Endothelial cell of umbilical vein (primary cell): Measurements from ENCODE around the gene TENT4A. TPM values are rescaled to one million over a fixed set of nuclear protein-coding genes. Genes with fewer than 3 reads are reported as not detected.

Source experiments
- BruUV-seq: library from RNA; stranded (reverse); fragments of 400-500 nt; replicated peaks from 2 replicates; lab custom pipeline; 2021; lab: Mats Ljungman, UMichigan
- CTCF ChIA-PET: fragments of 300-600, 350-600 bp; sonication (Branson Sonifier 250); formaldehyde crosslinking; loops from one replicate; lab custom pipeline; 2021; ENCODE audit warnings: antibody characterized with exemption, inconsistent platforms; lab: Charles Lee
- POLR2A ChIA-PET: fragments of 300-600, 350-600 bp; sonication (Branson Sonifier 250); formaldehyde crosslinking; loops from one replicate; lab custom pipeline; 2021; ENCODE audit warnings: antibody characterized with exemption, inconsistent platforms; lab: Charles Lee
- DNase-seq: peaks from one replicate; pipeline ENCODE4 v3.0.0-alpha.2; 2011; ENCODE audit warnings: low read depth, low spot score
- FAIRE-seq: peaks from 2 replicates; lab custom pipeline; 2011; peaks lifted over from hg19 to GRCh38; lab: Jason Lieb, UNC
- H2AFZ ChIP-seq: 2 replicates; pipeline ENCODE4 v1.6.0; 2012; ENCODE audit warnings: low read depth, low read length, control low read depth, inconsistent platforms
- H3K27ac ChIP-seq: 2 replicates; pipeline ENCODE4 v1.5.1; 2011; ENCODE audit warnings: low read depth, mild to moderate bottlenecking, control low read depth, low read length, moderate library complexity; ENCODE audit not compliant: insufficient read depth
- H3K27me3 ChIP-seq, 2 experiments: 2 replicates each; pipeline versions ENCODE4 v1.6.0 to v1.6.1; 2011; ENCODE audit warnings: low read length in 2 of 2, mixed read lengths in 1 of 2; ENCODE audit not compliant: control insufficient read depth in 2 of 2, insufficient read depth in 2 of 2
- H3K36me3 ChIP-seq, 2 experiments: 2 replicates in 1 of 2; 3 replicates in 1 of 2; pipeline ENCODE4 v1.5.1; 2011; ENCODE audit warnings: low read length in 2 of 2, mild to moderate bottlenecking in 1 of 2, moderate library complexity in 1 of 2; ENCODE audit not compliant: control insufficient read depth in 2 of 2, insufficient read depth in 2 of 2; ENCODE audit errors: extremely low read depth in 1 of 2
- H3K4me1 ChIP-seq: 3 replicates; pipeline ENCODE4 v1.5.1; 2011; ENCODE audit warnings: mild to moderate bottlenecking, low read length; ENCODE audit not compliant: control insufficient read depth, insufficient read depth; ENCODE audit errors: extremely low read depth
- H3K4me2 ChIP-seq: 2 replicates; pipeline ENCODE4 v1.6.1; 2011; ENCODE audit warnings: low read length, control low read depth, mixed read lengths; ENCODE audit not compliant: insufficient read depth
- H3K4me3 ChIP-seq, 3 experiments: fragments of 200-600 bp in 1 of 3; sonication (generic), shearing (Covaris generic) in 1 of 3; replicated peaks in 1 of 3; 2 replicates each; pipeline ENCODE4 v1.5.1; 2011 to 2016; ENCODE audit warnings: control low read depth in 3 of 3, low read length in 3 of 3, mild to moderate bottlenecking in 2 of 3, inconsistent platforms in 1 of 3, low read depth in 1 of 3, moderate library complexity in 1 of 3; ENCODE audit not compliant: insufficient read depth in 1 of 3
- H3K79me2 ChIP-seq: 2 replicates; pipeline ENCODE4 v1.6.0; 2012; ENCODE audit warnings: low read length, inconsistent platforms; ENCODE audit not compliant: control insufficient read depth, insufficient read depth
- H3K9ac ChIP-seq: replicated peaks from 2 replicates; pipeline ENCODE3; 2011; ENCODE audit warnings: low read length, control low read depth; ENCODE audit not compliant: insufficient read depth; ENCODE audit errors: extremely low read depth
- H3K9me1 ChIP-seq: replicated peaks from 3 replicates; pipeline ENCODE4 v1.6.0; 2011; ENCODE audit warnings: mild to moderate bottlenecking, low read length; ENCODE audit not compliant: control insufficient read depth, insufficient read depth; ENCODE audit errors: extremely low read depth
- H3K9me3 ChIP-seq: replicated peaks from 2 replicates; pipeline ENCODE4 v1.5.1; 2012; ENCODE audit warnings: low read length, inconsistent platforms; ENCODE audit not compliant: control insufficient read depth, insufficient read depth
- H4K20me1 ChIP-seq: replicated peaks from 2 replicates; pipeline ENCODE3; 2011; ENCODE audit warnings: mild to moderate bottlenecking, low read length; ENCODE audit not compliant: control insufficient read depth, insufficient read depth; ENCODE audit errors: extremely low read depth
- CTCF ChIP-seq, 2 donors: IDR thresholded peaks; 1 replicate in 1 of 2; 2 replicates in 1 of 2; pipeline ENCODE4 v1.5.1; 2011; ENCODE audit warnings: low read length in 2 of 2, mild to moderate bottlenecking in 2 of 2, moderate library complexity in 2 of 2, control low read depth in 1 of 2, inconsistent platforms in 1 of 2, low read depth in 1 of 2; ENCODE audit not compliant: insufficient read depth in 1 of 2; ENCODE audit errors: extremely low read depth in 1 of 2
- EZH2 ChIP-seq: IDR thresholded peaks from 2 replicates; pipeline ENCODE4 v1.6.1; 2012; ENCODE audit warnings: borderline replicate concordance, low read depth, mild to moderate bottlenecking, moderate library complexity, low read length, inconsistent platforms; ENCODE audit not compliant: severe bottlenecking
- FOS ChIP-seq: IDR thresholded peaks from 2 replicates; pipeline ENCODE4 v1.6.1; 2011; ENCODE audit warnings: mild to moderate bottlenecking, low read length, moderate library complexity, borderline replicate concordance; ENCODE audit not compliant: insufficient read depth
- GATA2 ChIP-seq: IDR thresholded peaks from 2 replicates; pipeline ENCODE4 v1.7.0; 2011; ENCODE audit warnings: low read depth, mild to moderate bottlenecking, moderate library complexity, mixed read lengths, low read length; ENCODE audit not compliant: insufficient read length, insufficient read depth
- JUN ChIP-seq: IDR thresholded peaks from 2 replicates; pipeline ENCODE4 v1.6.1; 2011; ENCODE audit warnings: borderline replicate concordance, low read depth; ENCODE audit not compliant: insufficient read length, insufficient read depth
- MAX ChIP-seq: IDR thresholded peaks from 2 replicates; pipeline ENCODE4 v1.6.1; 2011; ENCODE audit not compliant: insufficient read depth, insufficient read length
- MYC ChIP-seq: IDR thresholded peaks from one replicate; pipeline ENCODE4 v1.6.1; 2011; ENCODE audit warnings: mild to moderate bottlenecking, low read depth, low read length
- POLR2A ChIP-seq: IDR thresholded peaks from 2 replicates; pipeline ENCODE4 v1.6.1; 2012; ENCODE audit warnings: low read depth, mild to moderate bottlenecking, control low read depth, low read length
- POLR2AphosphoS5 ChIP-seq: IDR thresholded peaks from 2 replicates; pipeline ENCODE4 v1.6.1; 2012; ENCODE audit warnings: low read depth, mild to moderate bottlenecking, control low read depth, low read length, moderate library complexity; ENCODE audit not compliant: insufficient read depth
- dilution Hi-C: fragments of 300-500 bp; cut with MboI; formaldehyde crosslinking; loops from one replicate; pipeline ENCODE4 v1.15.0; 2019; ENCODE audit warnings: low sequenced_read_pairs; ENCODE audit not compliant: extremely low pct_ligation_motif_present
- intact Hi-C: fragments of 100-400 bp; cut with micrococcal nuclease; formaldehyde crosslinking; loops from one replicate; pipeline ENCODE4 v1.10.0; 2022
- polyA plus RNA-seq, 4 experiments: library from polyadenylated mRNA; depleted of rRNA in 3 of 4; stranded (reverse) in 3 of 4; unstranded in 1 of 4; fragments of >200 nt; gene quantifications; 2 replicates each; pipeline versions ENCODE4 v1.2.1 to v1.2.3, GENCODE V29; 2011 to 2012; ENCODE audit warnings: missing spikeins in 1 of 4
- total RNA-seq: library from RNA; stranded (reverse); gene quantifications from 2 replicates; pipeline ENCODE4 v1.2.3, GENCODE V29; 2021

TENT4A gene
- total and polyA plus RNA-seq, 2 donors (not counting 3 experiments of a cell fraction or from before 2014, with no cell fraction given) = 10.2 to 35.4 TPM

GRCh38 chr5:6683241-6683640 lies 30.0 kb upstream of the TENT4A start:
- H3K27me3 ChIP-seq = no peaks in the 10 kb centered on the region
- H2AFZ ChIP-seq = no peak overlapping the region
- no peak overlapping the region for H3K9ac ChIP-seq
- no peak overlapping the region for H3K4me3 ChIP-seq
- no TSS peak for BruUV-seq
- no peak overlapping the region for H3K27ac ChIP-seq
- no peaks in the 10 kb centered on the region for H3K9me3 ChIP-seq
- no peaks in the 10 kb centered on the region for H4K20me1 ChIP-seq
- H3K4me1 ChIP-seq = no peaks in the 10 kb centered on the region
- TF ChIP-seq GATA2 (no peak), FOS (no peak), MYC (no peak), CTCF (IDR thresholded peaks at IDR 0.05; ENCODE audit: extremely low read depth in 1 of 2, insufficient read depth in 1 of 2, low read depth in 1 of 2, low read length in 2 of 2) (no peak), POLR2AphosphoS5 (no peak), JUN (no peak), EZH2 (no peak), MAX (no peak), POLR2A (no peak)
- H3K9me1 ChIP-seq = no peaks in the 10 kb centered on the region
- H3K4me2 ChIP-seq = no peak overlapping the region
- H3K36me3 ChIP-seq = no peaks in the 10 kb centered on the region
- intact Hi-C loops (no loop called here), dilution Hi-C loops (no loop called here)
- CTCF ChIA-PET = no interaction called here
- POLR2A ChIA-PET = no interaction called here
- no peak for FAIRE-seq
- DNase-seq = no peak
- no peaks in the 10 kb centered on the region for H3K79me2 ChIP-seq
